Loucy (cell line): ENCODE data around the gene TM9SF3.

ENCODE experiments used
- H2AFZ ChIP-seq: fragments of 200-600 bp; sonication (generic); 2 replicates; pipeline ENCODE4 v1.6.0; 2016; ENCODE audit warnings: antibody characterized with exemption, mild to moderate bottlenecking, low read length, moderate library complexity
- H3F3A ChIP-seq: fragments of 200-600 bp; 2 replicates; pipeline ENCODE4 v1.6.0; 2016; ENCODE audit warnings: antibody characterized with exemption, low read depth, mild to moderate bottlenecking
- H3K27me3 ChIP-seq: fragments of 200-600 bp; sonication (generic); 2 replicates; pipeline ENCODE4 v1.6.1; 2014; ENCODE audit warnings: low read length, mild to moderate bottlenecking; ENCODE audit not compliant: insufficient read depth, poor library complexity, severe bottlenecking
- H3K36me3 ChIP-seq: fragments of 200-600 bp; sonication (generic); 2 replicates; pipeline ENCODE4 v1.6.1; 2016; ENCODE audit warnings: low read length; ENCODE audit not compliant: insufficient read depth
- H3K4me1 ChIP-seq: fragments of 200-600 bp; sonication (generic); 2 replicates; pipeline ENCODE4 v1.5.1; 2014; ENCODE audit warnings: low read length, mild to moderate bottlenecking; ENCODE audit not compliant: insufficient read depth, poor library complexity, severe bottlenecking
- H3K4me2 ChIP-seq: fragments of 200-600 bp; sonication (generic); 2 replicates; pipeline ENCODE4 v1.6.0; 2014; ENCODE audit warnings: antibody characterized with exemption, low read length, low read depth, mild to moderate bottlenecking; ENCODE audit not compliant: poor library complexity, severe bottlenecking
- H3K4me3 ChIP-seq: fragments of 200-600 bp; sonication (generic); 2 replicates; pipeline ENCODE4 v1.5.1; 2014; ENCODE audit warnings: low read length, mild to moderate bottlenecking, mixed read lengths; ENCODE audit not compliant: poor library complexity, severe bottlenecking
- H3K79me2 ChIP-seq: fragments of 200-600 bp; sonication (generic); 2 replicates; pipeline ENCODE4 v1.6.1; 2014; ENCODE audit warnings: low read length; ENCODE audit not compliant: insufficient read depth
- H3K9ac ChIP-seq: fragments of 200-600 bp; sonication (generic); 2 replicates; pipeline ENCODE4 v1.6.0; 2014; ENCODE audit warnings: mild to moderate bottlenecking, low read depth, low read length, moderate library complexity; ENCODE audit not compliant: poor library complexity, severe bottlenecking
- H3K9me2 ChIP-seq: fragments of 200-600 bp; sonication (generic); replicated peaks from 2 replicates; pipeline ENCODE4 v1.6.1; 2016; ENCODE audit warnings: low read depth, low read length, mixed read lengths
- H3K9me3 ChIP-seq: fragments of 200-600 bp; sonication (generic); 2 replicates; pipeline ENCODE4 v1.6.1; 2014; ENCODE audit warnings: mild to moderate bottlenecking, antibody characterized with exemption, low read length, low read depth; ENCODE audit not compliant: insufficient read depth
- H4K20me1 ChIP-seq: fragments of 200-600 bp; sonication (generic); 2 replicates; pipeline ENCODE4 v1.6.0; 2014; ENCODE audit warnings: antibody characterized with exemption, low read length, mild to moderate bottlenecking; ENCODE audit not compliant: insufficient read depth, poor library complexity, severe bottlenecking
- CTCF ChIP-seq: fragments of 200-600 bp; sonication (generic); conservative IDR thresholded peaks from 2 replicates; pipeline ENCODE4 v1.5.1; 2014; ENCODE audit warnings: mild to moderate bottlenecking, antibody characterized with exemption, low read length
- EZH2phosphoT487 ChIP-seq: fragments of 200-600 bp; IDR thresholded peaks from 2 replicates; pipeline ENCODE4 v1.6.1; 2018; ENCODE audit warnings: antibody characterized with exemption, mild to moderate bottlenecking, moderate library complexity, borderline replicate concordance

The TM9SF3 gene

GRCh38 chr10:96491303-96491702 is 95.5 kb downstream of the TM9SF3 start:
- H3K4me2 ChIP-seq: no peak overlapping the region
- no peaks in the 10 kb centered on the region for H3K27me3 ChIP-seq
- no peaks in the 10 kb centered on the region for H3F3A ChIP-seq
- no peaks in the 10 kb centered on the region for H3K79me2 ChIP-seq
- H3K9me3 ChIP-seq: no peaks in the 10 kb centered on the region
- H3K9ac ChIP-seq: no peak overlapping the region
- H3K4me3 ChIP-seq: no peak overlapping the region
- no peak overlapping the region for H2AFZ ChIP-seq
- H3K36me3 ChIP-seq: no peaks in the 10 kb centered on the region
- no peaks in the 10 kb centered on the region for H4K20me1 ChIP-seq
- H3K4me1 ChIP-seq: no peaks in the 10 kb centered on the region
- TF ChIP-seq CTCF (peak; percentile 34; the same call in 1 of the 2 replicates), EZH2phosphoT487 (no peak)
- no peaks in the 10 kb centered on the region for H3K9me2 ChIP-seq

- Histone ChIP-seq H3K4me2 (no peak overlapping the region), H3K9me2 (no peaks in the 10 kb centered on the region), H3K4me3 (no peak overlapping the region), H3K9ac (no peak overlapping the region), H4K20me1 (no peaks in the 10 kb centered on the region), H3K27me3 (no peaks in the 10 kb centered on the region), H3K36me3 (no peaks in the 10 kb centered on the region), H3K9me3 (no peaks in the 10 kb centered on the region), H3K4me1 (no peaks in the 10 kb centered on the region), H3F3A (no peaks in the 10 kb centered on the region), H3K79me2 (no peaks in the 10 kb centered on the region), H2AFZ (no peak overlapping the region)
- TF ChIP-seq EZH2phosphoT487 (no peak), CTCF (no peak)
Observed at GRCh38 chr10:96488161-96488935, 98.5 kb downstream of the TM9SF3 start.

- Histone ChIP-seq H3K4me1 (no peaks in the 10 kb centered on the region), H3K27me3 (no peaks in the 10 kb centered on the region), H3K9ac (no peak overlapping the region), H3K9me3 (no peaks in the 10 kb centered on the region), H3K9me2 (no peaks in the 10 kb centered on the region), H4K20me1 (no peaks in the 10 kb centered on the region), H3K79me2 (no peaks in the 10 kb centered on the region), H3K4me3 (no peak overlapping the region), H3K4me2 (no peak overlapping the region), H3K36me3 (no peaks in the 10 kb centered on the region), H3F3A (no peaks in the 10 kb centered on the region), H2AFZ (no peak overlapping the region)
- TF ChIP-seq EZH2phosphoT487 (no peak), CTCF (no peak)
Observed at GRCh38 chr10:96482815-96483588, 103.8 kb downstream of the TM9SF3 start.
